ENCODE results near the gene FAAP100.

The FAAP100 gene

GRCh38 chr17:81522491-81523401, 29.4 kb downstream of the FAAP100 start:
- no peak for DNase-seq

- DNase-seq, result no peak
These were observed 31.9 kb downstream of the FAAP100 start for GRCh38 chr17:81520021-81520901.

- DNase-seq, result peak; percentile 72
These were observed 32.7 kb downstream of the FAAP100 start for GRCh38 chr17:81519284-81520020.

DNA sequence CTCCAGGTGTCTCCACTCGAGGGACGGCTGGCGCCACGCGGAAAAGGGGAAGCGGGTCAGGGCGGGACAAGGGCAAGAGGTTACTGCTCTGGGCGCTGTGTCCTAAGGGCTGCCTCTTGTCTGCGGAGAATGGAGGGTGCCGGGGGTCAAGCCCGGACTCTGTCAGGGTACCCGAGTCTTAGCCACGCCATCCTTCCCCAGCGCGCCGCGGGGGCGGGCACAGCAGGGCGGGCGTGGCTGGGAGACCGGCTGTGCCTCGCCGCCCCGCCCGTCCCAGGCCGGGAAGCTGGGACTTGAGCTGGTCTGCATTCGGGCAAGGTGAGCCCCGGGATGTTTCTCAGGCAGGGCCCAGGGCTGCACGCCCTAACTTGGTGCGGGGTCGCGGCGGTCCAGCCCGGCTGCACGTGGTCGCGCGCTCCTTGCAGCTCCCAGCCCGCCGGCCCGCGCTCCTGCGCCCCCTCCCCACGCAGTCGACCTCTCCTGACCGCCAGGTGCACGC, 33.3 kb downstream of the FAAP100 start:
- DNase-seq, result peak; percentile 44

DNA sequence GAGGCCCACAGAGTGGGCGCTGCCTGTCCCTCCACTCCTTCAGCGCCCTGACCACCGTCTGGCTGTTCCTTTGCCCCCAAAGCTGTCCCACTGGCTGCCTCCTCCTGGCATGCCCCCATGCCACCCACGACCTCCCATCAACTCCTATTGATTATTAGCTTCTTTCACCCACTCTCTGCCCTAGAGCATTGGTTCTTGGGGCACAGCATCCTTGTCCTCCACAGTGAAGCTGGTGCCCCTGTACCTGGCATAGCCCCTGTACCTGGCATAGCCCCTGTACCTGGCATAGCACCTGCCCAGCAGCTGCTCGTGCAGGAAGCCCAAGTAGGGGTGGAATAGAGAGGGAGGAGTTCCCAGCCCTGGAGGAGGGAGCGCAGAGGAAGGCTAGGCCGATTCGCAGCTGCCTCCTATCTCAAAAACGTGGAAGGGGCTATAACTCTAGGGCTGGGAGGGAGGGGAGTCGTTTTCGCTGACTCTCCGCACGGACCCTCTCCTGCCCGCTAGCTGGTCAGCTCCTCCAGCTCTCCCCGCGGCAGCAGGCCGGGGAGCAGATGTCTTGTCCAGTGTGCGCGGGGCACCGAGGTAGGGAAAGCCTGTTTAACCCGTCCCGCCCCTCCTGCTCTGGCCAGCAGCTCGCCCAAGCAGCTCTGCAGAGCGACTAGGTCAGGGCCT, 33.9 kb downstream of the FAAP100 start:
- DNase-seq, result peak; percentile 21

DNA sequence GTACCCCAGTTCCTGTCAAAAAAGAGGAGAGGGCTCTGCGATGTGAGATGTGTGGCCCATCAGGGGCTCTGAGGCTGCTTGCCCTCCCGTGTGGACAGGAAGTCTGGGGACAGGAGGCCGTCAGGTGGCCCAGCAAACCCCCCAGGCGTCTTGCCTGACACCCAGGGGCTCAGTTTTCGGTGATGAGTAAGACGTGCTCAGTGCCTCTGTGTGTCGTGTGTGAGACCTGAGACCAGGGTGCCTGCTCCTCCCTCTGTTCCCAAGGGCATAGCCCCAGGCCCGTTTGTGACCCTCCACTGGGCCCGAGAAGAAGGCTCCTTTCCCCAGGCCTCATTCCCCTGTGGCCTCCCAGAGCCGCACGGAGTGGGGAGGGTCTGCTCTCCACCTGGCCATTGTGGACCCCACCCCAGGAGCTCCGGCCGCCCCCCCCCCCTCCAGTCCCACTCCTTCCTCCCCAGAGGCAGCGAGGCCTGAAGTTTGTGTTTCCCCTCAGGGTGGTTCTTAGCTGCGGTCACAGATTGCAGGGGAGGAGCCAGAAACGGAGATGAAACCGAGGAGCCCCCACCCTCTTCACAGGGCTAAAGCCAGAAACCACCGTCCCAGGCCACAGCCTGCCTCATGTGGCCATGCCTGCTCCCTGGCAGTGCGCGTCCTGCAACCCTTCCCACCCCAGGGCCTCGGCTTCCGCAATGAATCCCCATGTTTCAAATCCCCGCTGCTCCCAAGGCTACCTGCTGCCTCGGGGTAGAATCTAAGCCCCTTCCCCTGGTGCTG, 34.6 kb downstream of the FAAP100 start:
- DNase-seq, result no peak

DNA sequence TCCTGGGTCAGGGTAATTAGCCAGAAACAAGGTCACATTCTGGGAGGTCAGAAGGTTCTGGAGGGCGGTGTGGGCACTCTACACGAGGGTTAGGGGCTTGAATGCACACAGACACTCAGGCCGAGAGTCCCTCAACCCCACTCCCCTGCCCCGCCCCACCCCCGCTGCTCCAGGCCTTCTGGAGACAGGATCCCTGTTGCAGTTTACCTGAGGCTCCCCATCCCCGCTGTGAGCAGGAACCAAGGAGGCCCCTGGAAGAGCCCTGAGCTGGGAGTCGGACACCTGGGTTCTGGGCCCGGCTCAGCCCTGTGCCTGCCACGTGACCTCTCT, 35.2 kb downstream of the FAAP100 start:
- DNase-seq, result no peak

DNA sequence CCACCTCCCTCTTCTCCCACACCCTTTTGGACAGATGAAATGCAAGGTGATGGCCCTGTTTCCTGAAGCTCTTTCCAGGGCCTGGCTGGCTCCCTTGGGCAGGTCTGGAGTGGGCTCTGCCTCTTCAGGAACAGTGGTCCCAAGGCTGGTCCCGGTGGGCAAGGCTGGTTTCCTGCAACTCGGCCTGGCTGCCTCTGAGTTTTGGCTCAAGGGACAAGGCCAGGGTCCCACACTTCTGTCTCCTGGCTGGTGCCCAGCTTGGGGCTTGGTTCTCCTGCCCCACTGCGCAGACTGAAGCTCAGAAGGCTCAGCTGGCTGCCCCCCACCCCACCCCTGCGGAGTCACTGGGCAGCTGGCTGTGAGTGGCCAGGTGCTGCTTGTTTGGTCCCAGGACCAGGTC, 35.7 kb downstream of the FAAP100 start:
- no peak for DNase-seq

- DNase-seq, result no peak
These were observed 36.6 kb downstream of the FAAP100 start for GRCh38 chr17:81515530-81516041.

DNA sequence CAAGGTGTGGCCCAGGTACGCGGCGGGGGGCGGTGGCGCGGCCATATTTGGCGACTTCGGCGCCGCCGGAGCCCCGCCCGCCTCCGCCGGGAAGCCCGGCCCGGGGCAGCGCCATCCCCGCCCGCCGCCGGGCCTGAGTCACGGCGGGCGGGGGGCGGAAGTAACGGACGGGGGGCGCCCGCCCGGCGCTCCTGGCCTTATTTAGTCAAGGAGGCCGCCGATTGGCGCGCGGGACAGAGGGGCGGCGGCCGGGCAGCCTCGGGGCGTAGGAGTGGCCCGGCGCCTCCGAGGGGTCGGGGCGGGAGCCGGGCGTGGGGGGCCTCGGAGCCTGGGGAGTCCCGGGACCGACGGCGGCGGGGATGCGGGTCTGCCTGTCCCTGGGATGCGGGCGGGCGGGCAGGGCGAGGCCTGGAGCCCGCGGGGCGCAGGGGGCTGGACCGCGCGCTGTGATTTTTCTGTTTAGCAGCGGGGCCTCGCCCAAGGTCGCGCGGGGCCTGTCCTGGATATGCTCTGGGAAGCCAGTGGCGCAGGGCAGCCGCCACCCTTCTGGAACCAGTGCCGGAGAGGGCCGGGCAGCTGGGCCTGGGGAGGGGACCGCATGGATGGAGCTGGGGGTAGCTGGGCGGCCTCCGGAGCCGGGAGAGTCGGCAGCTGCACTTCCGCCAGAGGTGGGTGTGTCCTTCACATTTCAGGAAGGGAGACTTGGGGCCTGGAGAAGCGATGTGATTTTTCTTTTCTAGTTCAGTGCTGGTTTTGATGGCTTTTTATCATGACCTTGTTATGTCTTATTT, 37.2 kb downstream of the FAAP100 start:
- DNase-seq, result peak; percentile 90

DNA sequence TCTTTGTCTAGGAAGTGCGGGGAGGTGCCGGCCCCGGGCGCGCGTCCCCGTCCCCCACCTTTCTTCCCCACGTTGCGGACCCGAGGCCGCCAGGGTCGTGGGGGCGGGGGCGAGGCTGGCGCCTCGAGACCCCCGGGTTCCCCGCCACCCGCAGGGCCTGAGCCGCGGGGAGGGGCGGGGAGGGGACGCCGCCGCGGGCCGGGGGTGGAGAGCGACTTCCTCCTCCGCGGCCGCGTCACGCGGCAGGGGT, 37.7 kb downstream of the FAAP100 start:
- DNase-seq, result peak; percentile 81

GRCh38 chr17:81513753-81514488, 38.2 kb downstream of the FAAP100 start:
- peak; percentile 76 for DNase-seq

DNA sequence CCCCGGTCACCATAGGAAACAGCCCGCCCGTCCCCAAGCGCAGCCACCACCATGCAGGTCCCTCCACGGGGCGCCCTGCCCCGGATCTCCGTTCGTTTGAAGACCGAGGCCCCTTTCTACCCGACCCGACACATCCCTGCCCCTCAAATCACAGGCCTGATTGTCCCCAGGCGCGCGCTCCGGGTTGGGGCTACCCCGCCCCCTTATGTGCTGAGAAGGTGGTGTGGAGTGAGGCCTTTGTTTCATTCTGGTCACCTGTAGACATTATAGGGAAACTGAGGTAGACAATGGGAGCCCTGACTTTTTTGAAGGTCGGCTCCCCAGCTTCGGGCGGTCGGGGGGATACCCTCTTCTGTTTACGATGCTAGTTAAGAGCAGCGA, 38.8 kb downstream of the FAAP100 start:
- DNase-seq, result peak; percentile 85

- peak; percentile 94 for DNase-seq
These were observed 39.4 kb downstream of the FAAP100 start, which contains the start of gene ACTG1 for GRCh38 chr17:81512562-81513371. Gene ACTG1 (minus strand): TSS chr17:81512799. CDS start chr17:81512354, 445 bp downstream.

GRCh38 chr17:81511804-81512561, 40.2 kb downstream of the FAAP100 start:
- no peak for DNase-seq

- DNase-seq, result no peak
These were observed 40.7 kb downstream of the FAAP100 start for GRCh38 chr17:81511554-81511803.

DNA sequence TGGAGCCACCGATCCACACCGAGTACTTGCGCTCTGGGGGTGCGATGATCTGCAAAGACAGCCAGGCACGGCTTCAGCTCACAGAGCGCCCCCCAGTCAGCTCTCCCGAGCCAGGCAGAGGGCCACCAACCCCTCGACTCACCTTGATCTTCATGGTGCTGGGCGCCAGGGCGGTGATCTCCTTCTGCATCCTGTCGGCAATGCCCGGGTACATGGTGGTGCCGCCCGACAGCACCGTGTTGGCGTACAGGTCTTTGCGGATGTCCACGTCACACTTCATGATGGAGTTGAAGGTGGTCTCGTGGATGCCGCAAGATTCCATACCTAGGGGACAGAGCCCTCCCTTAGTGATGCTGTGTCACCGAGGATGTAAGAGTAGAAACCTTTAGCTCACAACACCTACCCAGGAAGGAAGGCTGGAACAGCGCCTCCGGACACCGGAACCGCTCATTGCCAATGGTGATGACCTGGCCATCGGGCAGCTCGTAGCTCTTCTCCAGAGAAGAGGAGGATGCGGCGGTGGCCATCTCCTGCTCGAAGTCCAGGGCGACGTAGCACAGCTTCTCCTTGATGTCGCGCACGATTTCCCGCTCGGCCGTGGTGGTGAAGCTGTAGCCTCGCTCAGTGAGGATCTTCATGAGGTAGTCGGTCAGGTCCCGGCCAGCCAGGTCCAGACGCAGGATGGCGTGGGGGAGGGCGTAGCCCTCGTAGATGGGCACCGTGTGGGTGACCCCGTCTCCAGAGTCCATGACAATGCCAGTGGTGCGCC, 41.2 kb downstream of the FAAP100 start:
- DNase-seq, result peak; percentile 45
